ENCODE measurements around the gene NAP1L1.

GRCh38 chr12:76065917-76066316 is 18.6 kb downstream of the NAP1L1 start:
- TF ChIP-seq ZNF8 (CRISPR knock-in tag; IDR thresholded peaks at IDR 0.05) (no peak), ZC3H10 (CRISPR knock-in tag; IDR thresholded peaks at IDR 0.05) (no peak), ARNTL (CRISPR knock-in tag; IDR thresholded peaks at IDR 0.05; ENCODE audit: borderline replicate concordance, low read depth) (no peak), TOX (CRISPR knock-in tag; IDR thresholded peaks at IDR 0.05; ENCODE audit: borderline replicate concordance) (no peak), GLIS3 (CRISPR knock-in tag; IDR thresholded peaks at IDR 0.05) (no peak), PATZ1 (CRISPR knock-in tag; IDR thresholded peaks at IDR 0.05; ENCODE audit: borderline replicate concordance) (no peak), TSHZ2 (CRISPR knock-in tag; IDR thresholded peaks at IDR 0.05) (no peak), CREB5 (CRISPR knock-in tag; IDR thresholded peaks at IDR 0.05; ENCODE audit: low read depth) (no peak), ESRRG (CRISPR knock-in tag; IDR thresholded peaks at IDR 0.05) (no peak), ZFP30 (CRISPR knock-in tag; IDR thresholded peaks at IDR 0.05) (no peak), SNAI2 (CRISPR knock-in tag; IDR thresholded peaks at IDR 0.05) (no peak), TCF4 (CRISPR knock-in tag; IDR thresholded peaks at IDR 0.05; ENCODE audit: borderline replicate concordance) (no peak), RARB (CRISPR knock-in tag; IDR thresholded peaks at IDR 0.05) (no peak), ZNF565 (CRISPR knock-in tag; conservative IDR thresholded peaks at IDR 0.05; ENCODE audit: low read depth) (no peak)

All from SK-N-SH treated with all-trans-retinoic acid at 6 μM for 48 hours (cell line).